Peyer's patch (tissue), 4 donors: ENCODE measurements around the gene TOR4A. TPM values are rescaled to one million over a fixed set of nuclear protein-coding genes. Genes with fewer than 3 reads are reported as not detected.

ENCODE experiments used
- DNase-seq, 3 donors: peaks; one replicate each; pipeline ENCODE4 v3.0.0-alpha.2; 2017 to 2019
- H3K27ac ChIP-seq, 4 donors: fragments of 200-600 bp; sonication (generic); one replicate each; pipeline ENCODE4 v1.5.1; 2016 to 2019
- H3K27me3 ChIP-seq, 2 donors: fragments of 200-600 bp; sonication (generic); one replicate each; pipeline ENCODE4 v1.5.1; 2019
- H3K36me3 ChIP-seq, 3 donors: fragments of 200-600 bp; sonication (generic); one replicate each; pipeline ENCODE4 v1.5.1; 2016 to 2019
- H3K4me1 ChIP-seq, 4 donors: fragments of 200-600 bp; sonication (generic); one replicate each; pipeline ENCODE4 v1.5.1; 2016 to 2019
- H3K4me3 ChIP-seq, 4 donors: fragments of 200-600 bp; sonication (generic); 1 replicate in 3 of 4; 2 replicates in 1 of 4; pipeline ENCODE4 v1.5.1; 2016 to 2019; ENCODE audit warnings: mild to moderate bottlenecking in 1 of 4
- H3K9me3 ChIP-seq, 4 donors: fragments of 200-600 bp; sonication (generic); one replicate each; pipeline ENCODE4 v1.5.1; 2016 to 2019; ENCODE audit warnings: mild to moderate bottlenecking in 1 of 4
- CTCF ChIP-seq, 6 experiments: fragments of 450-650 bp in 4 of 6; fragments of 200-600 bp in 2 of 6; sonication (generic) in 1 of 6; IDR thresholded peaks; one replicate each; pipeline ENCODE4 v1.5.1; 2017 to 2019; ENCODE audit warnings: antibody characterized with exemption in 6 of 6, mild to moderate bottlenecking in 3 of 6, moderate library complexity in 1 of 6
- POLR2A ChIP-seq, 2 donors: fragments of 450-650 bp; IDR thresholded peaks; one replicate each; pipeline ENCODE4 v1.5.1; 2017; ENCODE audit warnings: antibody characterized with exemption in 2 of 2, mild to moderate bottlenecking in 2 of 2, moderate library complexity in 2 of 2
- total RNA-seq, 4 donors: library from RNA; depleted of rRNA; stranded (reverse); fragments of >200 nt; gene quantifications; one replicate each; pipeline ENCODE4 v1.1.0, GENCODE V29; 2016

The TOR4A gene
- total RNA-seq, 4 donors from 2014 or later = 33.8 to 45.7 (median 39.2) TPM

GRCh38 chr9:137308057-137308619 lies 30.6 kb downstream of the TOR4A start:
- DNase-seq = peak in 1 of 3 donors; percentile 61
- H3K36me3 ChIP-seq = no peaks in the 10 kb centered on the region
- no peak for TF ChIP-seq POLR2A (IDR thresholded peaks at IDR 0.05)
- TF ChIP-seq CTCF (IDR thresholded peaks at IDR 0.05) = no peak
- peak overlapping the region in 1 of 4 donors; percentile 99 for H3K27ac ChIP-seq
- no peaks in the 10 kb centered on the region for H3K9me3 ChIP-seq
- peaks cover 9 to 76% (median 24%) of the 10 kb centered on the region in 4 donors for H3K4me1 ChIP-seq
- no peak overlapping the region for H3K4me3 ChIP-seq
- no peaks in the 10 kb centered on the region for H3K27me3 ChIP-seq

- no peak overlapping the region for H3K27ac ChIP-seq
- DNase-seq = peak in 1 of 3 donors; percentile 50
- H3K36me3 ChIP-seq = no peaks in the 10 kb centered on the region
- H3K4me1 ChIP-seq = peaks cover 9 to 62% (median 24%) of the 10 kb centered on the region in 4 donors
- H3K9me3 ChIP-seq = no peaks in the 10 kb centered on the region
- H3K4me3 ChIP-seq = no peak overlapping the region
- H3K27me3 ChIP-seq = no peaks in the 10 kb centered on the region
- TF ChIP-seq POLR2A (IDR thresholded peaks at IDR 0.05) = no peak
- no peak for TF ChIP-seq CTCF (IDR thresholded peaks at IDR 0.05)
These were observed 32.1 kb downstream of the TOR4A start for GRCh38 chr9:137309368-137310188.

- Histone ChIP-seq H3K36me3 (no peaks in the 10 kb centered on the region), H3K4me3 (no peak overlapping the region), H3K9me3 (no peaks in the 10 kb centered on the region), H3K4me1 (peaks cover 9 to 62% (median 21%) of the 10 kb centered on the region in 4 donors), H3K27ac (peak overlapping the region in 3 of 4 donors; percentile 70 to 84 (median 77)), H3K27me3 (no peaks in the 10 kb centered on the region)
- TF ChIP-seq CTCF (IDR thresholded peaks at IDR 0.05) (no peak), POLR2A (IDR thresholded peaks at IDR 0.05) (peak in 1 of 2 donors; percentile 12)
- peak in 2 of 3 donors; percentile 69 to 73 for DNase-seq
These were observed 32.9 kb downstream of the TOR4A start for GRCh38 chr9:137310189-137311052.

- Histone ChIP-seq H3K4me1 (peaks cover 9 to 62% (median 18%) of the 10 kb centered on the region in 4 donors), H3K27ac (peak overlapping the region in 3 of 4 donors; percentile 70 to 84 (median 77)), H3K27me3 (no peaks in the 10 kb centered on the region), H3K4me3 (peak overlapping the region in 2 of 4 donors; percentile 3 to 24), H3K36me3 (no peaks in the 10 kb centered on the region), H3K9me3 (no peaks in the 10 kb centered on the region)
- peak in 2 of 3 donors; percentile 89 to 93 for DNase-seq
- TF ChIP-seq CTCF (IDR thresholded peaks at IDR 0.05) (peak in 1 of 6 experiments; percentile 40), POLR2A (IDR thresholded peaks at IDR 0.05) (peak in 1 of 2 donors; percentile 34)
These were observed 33.9 kb downstream of the TOR4A start for GRCh38 chr9:137311171-137311985.
